HG02642 (cell line): ENCODE results near the gene PCDH19.

Experiments used
- ATAC-seq: cut with Tn5 transposase; IDR thresholded peaks from one replicate; pipeline ENCODE4 v1.9.1; 2021; ENCODE audit warnings: mild to moderate bottlenecking; ENCODE audit not compliant: unreplicated experiment, poor library complexity

PCDH19 gene

DNA sequence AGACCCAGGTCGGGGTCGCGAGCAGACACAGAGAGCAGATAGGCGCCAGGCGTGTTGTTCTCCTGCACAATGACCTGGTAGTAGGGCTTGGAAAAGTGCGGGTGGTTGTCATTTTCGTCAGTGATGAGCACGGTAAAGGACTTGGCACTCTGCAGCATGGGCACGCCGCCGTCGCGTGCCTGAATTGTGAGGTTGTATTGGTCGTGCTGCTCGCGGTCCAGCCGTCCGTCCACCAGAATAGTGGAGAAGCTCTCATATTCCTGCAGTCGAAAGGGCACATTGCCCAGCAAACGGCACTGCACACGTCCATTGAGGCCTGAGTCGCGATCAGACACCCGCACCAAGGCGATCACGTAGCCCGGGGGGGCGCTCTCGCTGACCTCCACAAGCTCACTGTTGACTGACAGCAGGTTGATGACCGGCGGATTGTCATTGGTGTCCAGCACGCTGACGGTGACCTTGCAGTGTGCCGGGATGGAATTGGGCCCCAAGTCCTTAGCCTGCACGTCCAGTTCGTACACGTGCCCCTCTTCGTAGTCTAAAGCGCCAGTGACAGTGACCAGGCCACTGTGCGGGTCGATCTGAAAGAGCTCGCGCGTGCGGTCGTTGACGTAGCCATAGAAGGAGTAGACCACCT is 2.8 kb downstream of the PCDH19 start:
- no peak for ATAC-seq

DNA sequence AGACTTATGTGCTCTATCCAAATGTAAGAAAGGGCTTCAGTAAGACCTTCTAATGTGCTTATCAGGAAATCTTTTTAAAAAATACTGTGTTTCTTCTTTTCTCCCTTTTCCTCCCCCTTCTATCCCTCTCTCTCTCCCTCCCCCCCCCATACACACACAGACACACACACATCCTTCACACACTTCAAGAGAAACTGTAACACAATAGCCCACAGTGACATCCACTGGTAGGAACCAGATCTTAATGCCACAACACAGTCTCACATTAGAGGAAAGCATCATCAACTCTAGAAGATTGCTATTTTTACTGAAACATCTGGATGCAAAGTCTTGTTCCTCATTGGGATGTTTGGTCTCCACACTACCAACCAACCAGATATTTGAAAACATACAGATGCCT is 4.6 kb downstream of the PCDH19 start:
- ATAC-seq: no peak

DNA sequence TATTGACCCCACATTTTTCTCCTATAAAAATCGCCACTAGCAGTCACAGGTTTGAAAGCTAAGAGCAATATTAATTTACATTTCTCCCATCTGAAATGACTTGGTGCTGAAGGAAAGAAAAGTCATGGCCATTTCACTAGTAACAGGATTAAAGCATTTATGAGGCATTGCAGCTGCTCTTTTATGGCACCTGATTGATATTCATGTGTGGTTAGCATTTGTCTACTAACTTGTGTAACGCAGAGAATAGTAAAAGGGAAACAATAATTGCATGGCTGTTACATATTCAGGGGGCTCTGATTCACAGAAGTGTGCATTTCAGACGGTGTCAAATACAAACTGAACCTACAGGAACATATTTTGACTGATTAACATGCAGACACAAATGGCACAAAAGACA is 5.2 kb downstream of the PCDH19 start:
- ATAC-seq: no peak

DNA sequence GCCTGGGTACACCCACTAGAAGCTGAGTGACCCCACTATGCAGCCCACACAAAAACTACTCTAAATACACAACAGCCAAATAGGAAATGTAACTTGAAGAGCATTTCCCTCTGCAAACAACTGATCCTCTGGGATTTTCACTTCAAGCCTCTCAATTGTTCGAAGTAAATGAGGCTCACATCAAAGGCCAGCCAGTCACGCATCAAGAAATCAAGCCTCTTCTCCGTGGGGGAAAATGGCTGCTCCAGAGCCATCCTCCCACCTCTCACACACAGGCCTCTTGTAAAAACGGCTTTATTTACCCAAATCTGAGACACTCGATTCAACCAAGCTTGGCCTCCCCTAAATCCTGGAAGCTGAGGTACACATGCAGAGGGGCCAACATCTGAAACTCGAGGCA is 14.3 kb downstream of the PCDH19 start:
- no peak for ATAC-seq

DNA sequence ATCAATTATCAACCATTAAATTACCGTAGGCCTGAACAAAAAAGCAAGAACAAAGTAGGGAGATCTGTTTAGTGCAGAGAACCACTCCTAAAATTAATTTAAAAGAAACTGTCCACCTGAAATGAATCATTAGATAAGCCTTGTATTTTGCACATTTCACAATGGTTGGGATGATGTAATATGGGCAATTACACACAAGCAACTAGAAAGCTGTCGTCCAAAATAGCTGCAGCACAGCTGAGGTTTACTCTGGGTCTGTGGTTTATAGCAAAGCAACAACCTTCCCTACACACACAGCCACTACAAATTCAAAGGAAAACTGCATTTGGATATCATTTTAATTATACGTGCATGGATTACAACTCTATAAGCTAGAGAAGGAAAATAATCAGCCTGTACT is 28.5 kb downstream of the PCDH19 start:
- ATAC-seq: no peak

DNA sequence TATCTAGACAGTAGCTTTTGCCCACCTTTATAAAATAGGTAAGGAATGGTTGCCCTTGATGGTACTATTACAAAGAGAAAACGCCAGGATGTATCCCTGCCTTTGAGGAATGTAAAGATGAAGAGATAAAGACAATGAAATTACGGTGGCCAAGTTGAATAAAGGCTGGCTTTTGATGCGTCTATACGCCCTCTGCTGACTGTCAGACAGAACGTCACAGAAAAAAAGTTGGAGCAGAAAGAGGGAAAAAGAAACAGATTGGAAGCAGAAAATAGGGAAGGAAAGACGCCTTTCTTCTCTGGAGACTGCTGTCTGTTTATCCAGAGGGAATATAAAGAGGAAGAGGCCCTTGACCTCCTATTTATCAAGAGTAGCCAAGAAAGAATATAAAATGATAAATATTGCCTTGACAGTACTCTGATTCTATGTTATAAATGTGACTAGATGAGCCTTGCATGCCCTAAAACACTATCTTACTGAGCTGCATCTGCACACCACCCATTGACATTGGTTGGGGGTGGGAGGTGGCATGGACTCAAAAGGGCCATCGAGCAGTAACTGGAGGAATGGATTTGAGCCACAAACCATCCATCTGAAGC is 30.6 kb downstream of the PCDH19 start:
- no peak for ATAC-seq

DNA sequence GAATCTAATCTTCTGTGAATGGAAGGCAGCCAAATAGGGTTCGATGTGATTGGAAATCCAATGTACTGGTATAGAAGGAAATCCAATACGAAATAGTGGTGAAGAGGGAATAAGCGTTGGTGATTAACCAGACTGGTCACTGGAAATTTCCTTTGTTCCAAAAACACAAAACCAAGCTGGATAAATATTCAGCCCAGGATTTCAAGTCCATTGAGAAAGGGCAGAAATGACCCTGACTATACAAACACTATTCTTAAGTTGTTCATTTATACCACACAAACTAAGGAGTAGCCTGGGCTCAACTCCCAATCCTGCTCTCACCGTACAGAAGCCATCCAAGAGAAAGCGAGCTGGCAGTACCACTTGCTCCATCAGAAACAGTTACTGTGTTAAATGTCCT is 32.2 kb downstream of the PCDH19 start:
- ATAC-seq: no peak

DNA sequence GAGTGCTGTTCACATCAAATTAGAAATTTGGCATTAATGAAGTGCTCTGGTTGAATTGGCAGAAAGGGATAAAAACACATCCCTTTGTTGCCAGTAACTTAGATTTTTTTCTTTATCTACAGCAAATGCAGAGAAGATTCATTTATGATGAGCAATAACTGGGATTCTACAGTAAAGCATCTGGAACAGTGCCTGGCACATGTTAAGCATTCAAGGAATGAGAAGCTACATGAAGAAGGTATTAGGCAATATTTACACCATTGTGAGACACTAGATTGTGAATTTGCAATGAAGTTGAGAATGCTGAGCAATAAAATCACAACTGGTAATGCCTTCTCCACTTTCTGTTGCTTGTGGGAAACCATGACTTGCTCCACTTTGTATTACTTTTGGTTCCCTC is 33.5 kb downstream of the PCDH19 start:
- ATAC-seq: no peak

DNA sequence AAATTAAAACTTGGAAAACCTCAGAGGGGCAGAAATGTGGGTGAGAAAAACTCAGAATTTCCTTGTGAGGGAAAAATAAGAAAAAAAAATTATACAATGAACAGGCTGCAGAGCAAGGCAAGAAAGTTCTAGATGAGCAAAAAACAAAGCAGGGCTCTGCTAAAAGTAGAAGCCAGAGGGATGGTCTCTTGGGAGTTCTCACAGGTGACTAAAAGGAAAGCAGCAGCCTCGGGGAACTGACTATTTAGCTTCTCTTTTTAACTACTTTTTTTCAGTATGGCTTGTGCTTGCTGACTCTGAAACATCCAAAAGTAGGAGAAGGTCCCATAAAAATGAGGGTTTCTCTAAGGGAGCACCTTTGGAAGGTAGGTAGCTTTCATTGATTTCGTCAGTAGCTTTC is 36.4 kb downstream of the PCDH19 start:
- no peak for ATAC-seq

DNA sequence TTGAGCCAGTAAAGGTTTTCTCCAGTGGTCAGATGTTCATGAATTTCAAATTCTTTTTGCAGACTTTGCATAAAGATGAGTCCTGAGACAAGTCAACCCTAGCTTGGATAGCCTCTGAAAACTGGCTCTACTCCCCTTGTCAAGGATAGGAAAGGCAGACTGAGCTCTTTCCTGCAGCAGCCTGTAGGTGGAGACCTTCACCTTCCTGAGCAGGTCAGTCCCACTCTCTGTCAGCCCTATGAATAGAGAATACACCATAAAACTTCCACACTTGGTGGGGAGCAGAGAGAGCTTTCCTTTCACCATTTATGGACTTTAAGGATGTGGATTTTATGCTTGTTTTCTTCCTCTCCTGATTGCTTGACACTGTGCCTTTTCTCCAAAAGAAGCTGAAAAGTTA is 41.9 kb downstream of the PCDH19 start:
- no peak for ATAC-seq

DNA sequence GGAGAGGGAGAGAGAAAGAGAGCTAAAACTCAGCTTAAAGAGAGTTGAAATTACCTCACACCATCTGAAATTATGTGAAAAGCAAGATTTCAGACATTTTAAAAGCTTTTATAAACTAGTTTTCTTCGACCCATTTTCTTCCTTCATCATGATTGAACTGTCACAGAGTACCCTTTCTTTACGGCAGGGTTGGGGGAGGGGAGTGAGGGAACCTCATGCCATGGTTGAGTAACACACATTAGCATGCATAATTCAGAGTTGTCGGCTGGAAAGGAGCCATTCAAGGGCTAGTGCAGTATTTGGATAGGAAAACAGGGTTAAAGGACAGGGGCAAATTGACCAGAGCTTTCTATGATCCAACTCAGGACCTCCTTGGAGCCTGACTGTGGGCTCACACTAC is 46.2 kb downstream of the PCDH19 start:
- ATAC-seq: no peak

DNA sequence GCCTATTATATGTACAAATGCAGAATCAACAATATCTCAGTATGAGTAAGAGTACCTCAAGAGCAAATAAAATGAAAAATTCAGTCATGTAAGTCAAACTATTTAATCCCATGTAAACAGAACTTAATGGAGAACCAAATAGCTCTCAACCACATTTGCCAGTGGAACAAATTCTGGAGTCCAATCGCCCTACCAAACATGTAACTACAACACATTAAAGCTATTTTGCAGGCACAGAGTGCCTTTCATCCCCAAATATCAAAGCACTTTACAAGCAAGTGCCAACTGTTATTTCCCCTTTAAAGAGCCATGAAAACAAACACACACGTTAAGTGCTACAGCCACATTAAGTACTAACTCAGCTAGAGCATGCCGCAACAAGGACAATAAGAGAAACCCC is 51.3 kb downstream of the PCDH19 start:
- ATAC-seq: no peak

DNA sequence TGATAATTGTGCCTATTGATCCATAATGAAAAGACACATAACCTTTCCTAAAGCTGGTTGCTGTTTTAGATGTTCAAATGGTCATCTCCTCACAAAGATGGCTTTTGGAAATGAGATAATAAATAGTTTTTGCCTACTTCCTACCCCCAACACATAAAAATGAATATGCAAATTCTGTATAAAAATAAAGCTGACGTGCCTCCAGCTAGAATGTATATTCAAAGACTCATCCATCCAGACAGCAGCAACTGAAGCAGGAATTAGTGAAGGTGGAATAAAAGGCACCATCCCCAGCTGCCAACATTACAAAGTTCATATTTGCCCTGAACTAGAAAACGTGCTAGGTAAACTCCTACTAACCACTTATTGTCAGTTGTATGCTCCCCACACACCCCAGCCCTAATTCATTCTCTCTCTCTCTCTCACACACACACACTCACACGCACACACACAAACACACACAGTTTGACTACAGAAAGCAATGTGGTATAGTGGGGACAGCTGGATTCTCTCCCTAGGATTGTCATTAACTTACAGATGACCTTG is 53.6 kb downstream of the PCDH19 start:
- no peak for ATAC-seq

DNA sequence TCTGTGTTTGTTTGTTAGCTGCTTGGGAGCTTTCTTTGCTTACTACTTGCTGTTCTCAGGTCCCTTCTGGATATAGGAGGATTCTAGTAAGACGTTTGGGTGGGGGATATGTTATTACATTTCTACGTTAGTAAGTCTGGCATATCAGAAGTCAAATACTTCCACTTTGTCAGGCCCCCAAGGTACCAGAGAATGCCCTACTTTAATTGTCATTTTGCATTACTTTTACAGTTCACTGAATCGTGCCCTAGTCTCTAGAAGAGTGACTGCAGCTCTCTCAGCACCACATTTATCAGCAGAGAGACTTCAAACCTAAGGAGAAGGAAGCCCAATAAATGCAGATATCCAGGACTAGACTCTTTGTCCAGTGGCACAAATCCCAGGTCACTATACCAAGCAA is 54.4 kb downstream of the PCDH19 start:
- no peak for ATAC-seq

DNA sequence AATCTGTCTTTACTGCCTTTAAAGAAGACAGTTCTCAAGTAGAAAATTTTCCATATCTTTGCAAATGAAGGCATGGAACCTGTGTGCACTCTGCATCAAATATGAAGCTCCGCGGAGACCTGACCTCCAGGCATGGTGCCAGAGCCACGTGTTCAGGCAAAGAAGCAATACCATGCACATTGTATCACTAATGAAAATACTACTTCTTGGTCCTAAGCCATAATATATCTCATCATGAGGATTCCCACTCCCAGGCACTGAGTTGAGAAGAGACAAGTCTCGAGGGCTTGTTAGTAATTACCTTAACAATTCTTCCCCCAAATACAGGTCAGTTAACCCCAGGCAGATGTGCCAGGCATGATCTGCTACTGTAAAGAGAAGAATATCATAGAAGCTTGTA is 56.7 kb downstream of the PCDH19 start:
- ATAC-seq: no peak

DNA sequence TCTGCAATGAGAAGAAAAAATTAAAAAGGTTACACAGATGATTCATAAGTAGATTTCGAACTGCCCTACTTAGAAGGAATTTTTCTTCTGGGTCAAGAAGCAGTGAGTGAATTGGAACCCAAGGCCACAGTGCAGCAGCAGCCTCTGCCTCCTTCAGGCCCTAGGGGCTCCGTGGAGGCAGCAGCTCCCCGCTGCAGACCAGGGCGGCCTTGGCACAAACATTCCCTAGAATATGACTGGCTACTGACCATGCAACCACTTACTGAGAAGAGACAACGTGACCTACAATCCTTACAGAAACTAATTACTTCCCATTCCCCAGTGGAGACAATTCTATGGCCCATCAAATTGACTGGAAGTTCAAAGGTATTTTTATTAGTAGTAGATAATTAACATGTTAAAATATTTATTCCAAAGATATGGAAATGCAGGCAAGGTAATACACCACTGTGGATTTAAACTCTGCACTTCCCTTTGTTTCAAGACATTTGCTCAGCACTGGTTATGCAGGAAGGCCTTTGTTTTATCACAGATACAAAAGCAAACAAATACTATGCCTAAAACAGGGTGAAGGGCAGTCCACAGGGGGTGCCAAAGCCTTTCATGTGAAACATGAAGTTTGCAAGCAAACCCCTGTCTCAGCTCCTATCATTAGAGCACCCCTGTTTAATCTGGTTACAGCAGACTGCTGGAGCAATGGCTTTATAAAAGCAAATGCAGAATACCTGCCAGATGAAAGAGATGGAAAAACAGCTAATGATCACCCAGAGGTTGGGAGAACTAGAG is 59.2 kb downstream of the PCDH19 start:
- no peak for ATAC-seq

DNA sequence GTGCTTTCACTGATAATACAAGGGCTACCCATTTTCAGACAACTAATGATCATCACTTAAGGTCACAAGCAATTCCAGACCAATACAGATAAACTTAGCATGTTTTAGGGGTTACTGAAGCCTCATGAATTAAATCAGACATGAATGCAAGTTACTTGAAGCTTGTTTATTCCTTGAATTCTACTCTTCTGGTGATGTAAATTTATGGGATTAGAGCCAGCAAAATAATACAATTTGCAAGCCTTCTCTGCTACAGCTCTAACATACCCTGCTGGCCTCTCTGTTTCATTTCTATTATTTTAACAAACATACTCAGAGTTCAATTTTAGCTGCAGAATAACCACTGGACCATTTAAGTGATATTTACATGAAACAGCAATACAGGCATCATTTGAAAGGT is 60.7 kb downstream of the PCDH19 start:
- no peak for ATAC-seq

DNA sequence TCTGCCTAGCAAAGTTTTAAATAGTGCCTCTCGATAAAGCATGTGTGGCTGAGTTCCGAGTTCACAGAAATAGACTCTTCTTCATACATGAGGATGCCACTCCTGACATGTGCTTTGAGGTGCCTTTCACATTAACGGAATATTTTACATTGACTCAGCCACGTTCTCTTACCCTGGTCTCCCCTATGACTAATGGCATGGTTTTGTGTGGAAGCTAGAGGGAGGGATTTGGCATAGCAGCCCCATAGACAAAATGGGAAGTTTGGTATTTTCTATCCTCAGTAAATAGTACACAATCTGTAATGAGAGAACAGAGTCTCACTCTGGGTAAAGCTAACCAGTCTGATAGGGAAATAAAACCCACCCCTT is 68.9 kb downstream of the PCDH19 start:
- no peak for ATAC-seq

DNA sequence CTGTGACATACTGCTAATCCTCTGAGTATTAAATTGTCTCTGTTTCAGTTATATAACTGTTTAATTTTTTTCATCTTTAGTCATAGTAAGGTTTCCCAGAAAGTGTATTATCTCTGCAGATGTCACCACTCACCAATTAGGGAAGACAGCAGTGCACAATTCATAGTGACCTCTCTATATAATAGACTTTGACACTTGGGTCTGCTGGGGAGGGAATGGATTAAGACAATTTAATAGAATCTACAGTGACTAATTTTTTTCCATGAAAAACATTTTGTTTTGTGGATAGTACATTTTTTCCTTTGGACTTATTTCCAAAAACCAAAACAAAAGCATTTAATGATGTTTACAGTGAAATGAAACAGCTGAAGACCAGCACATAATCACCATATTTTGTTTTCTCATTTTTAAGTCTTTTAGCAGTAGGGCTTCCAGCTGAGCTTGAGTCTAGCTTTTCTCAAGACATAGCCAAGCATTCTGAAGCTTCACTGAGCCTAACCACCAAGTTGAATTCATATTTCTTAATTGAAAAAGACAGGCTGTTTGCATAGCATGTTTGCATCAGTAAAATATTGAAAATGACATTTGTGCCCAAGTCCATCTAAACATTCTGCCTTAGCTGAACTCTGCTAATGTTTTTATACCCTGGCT is 69.5 kb downstream of the PCDH19 start:
- no peak for ATAC-seq

DNA sequence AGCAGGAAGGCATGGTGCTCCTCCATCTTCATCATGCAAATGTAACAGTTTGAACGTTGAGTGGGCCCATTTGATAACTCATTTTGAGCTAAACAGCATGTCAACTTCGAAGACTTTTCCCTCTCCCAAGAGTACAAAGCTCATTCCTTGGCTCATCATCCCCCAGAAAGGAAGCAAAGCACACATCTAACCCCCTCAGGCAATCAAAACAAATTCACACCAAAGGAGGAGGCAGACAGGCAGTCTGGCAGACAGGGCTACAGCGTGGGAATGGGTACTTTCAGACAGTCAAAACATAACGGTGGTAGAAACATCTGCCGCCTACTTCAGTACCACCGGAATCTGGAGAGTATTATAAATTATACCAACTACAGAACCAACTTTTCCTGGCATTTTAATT is 81.7 kb downstream of the PCDH19 start:
- ATAC-seq: no peak

DNA sequence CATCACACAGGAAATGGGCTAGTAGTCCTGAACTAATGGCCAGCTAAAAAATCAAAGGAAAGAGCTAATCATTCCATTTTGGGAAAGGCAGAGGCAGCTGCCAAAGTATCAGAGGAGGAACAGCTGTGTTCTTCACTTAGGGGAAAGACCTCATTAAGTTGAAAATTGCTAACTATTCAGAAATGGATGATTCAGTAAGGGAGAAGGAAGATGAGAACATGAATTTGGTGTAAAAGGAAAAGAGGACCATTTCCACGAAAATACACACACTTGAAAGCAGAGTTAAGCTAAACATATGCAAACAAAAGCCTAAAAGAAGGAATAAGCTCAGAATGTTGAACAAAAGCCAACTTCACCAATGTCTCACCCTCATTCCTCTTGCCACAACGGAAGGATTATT is 90.4 kb downstream of the PCDH19 start:
- ATAC-seq: no peak
